ENCODE data around the gene RELL2. TPM values are rescaled to one million over a fixed set of nuclear protein-coding genes. Genes with fewer than 3 reads are reported as not detected.

The RELL2 gene
- total and polyA plus RNA-seq, 4 donors, result 1.2 to 6.9 (median 6.2) TPM

- Histone ChIP-seq H3K4me1 (ENCODE audit: control insufficient read depth in 5 of 5, insufficient read depth in 5 of 5, low read length in 5 of 5) (peaks cover 0 to 18% (median 4%) of the 10 kb centered on the region in 5 donors), H3K9ac (ENCODE audit: insufficient read depth in 1 of 2, low read length in 2 of 2) (no peak overlapping the region), H3K27ac (ENCODE audit: low read depth in 1 of 2, low read length in 1 of 2) (no peak overlapping the region), H3K36me3 (ENCODE audit: control insufficient read depth in 4 of 4, insufficient read depth in 4 of 4, low read length in 4 of 4) (peaks cover 0 to 14% (median 8%) of the 10 kb centered on the region in 4 donors), H3K4me3 (no peak overlapping the region), H3K27me3 (ENCODE audit: control insufficient read depth in 3 of 3, insufficient read depth in 3 of 3, low read length in 2 of 3) (peaks cover 0 to 15% (median 14%) of the 10 kb centered on the region in 3 donors), H3K9me3 (ENCODE audit: control insufficient read depth in 4 of 4, insufficient read depth in 3 of 4, low read length in 3 of 4) (no peaks in the 10 kb centered on the region)
- WGBS, 2 donors, result 89 to 93% methylated on average over 9 of the region's 9 CpGs
- no peak for TF ChIP-seq CTCF (IDR thresholded peaks at IDR 0.05; ENCODE audit: control extremely low read depth, extremely low read depth)
- DNase-seq, result no peak
- no peak for ATAC-seq (ENCODE audit: insufficient read depth, low FRiP score)
These were observed 3.9 kb downstream of the RELL2 start for GRCh38 chr5:141640698-141641097.

- no peak overlapping the region for H3K9ac ChIP-seq (ENCODE audit: insufficient read depth in 1 of 2, low read length in 2 of 2)
- no peak for TF ChIP-seq CTCF (IDR thresholded peaks at IDR 0.05; ENCODE audit: control extremely low read depth, extremely low read depth)
- peaks cover 0 to 16% (median 13%) of the 10 kb centered on the region in 4 donors for H3K36me3 ChIP-seq (ENCODE audit: control insufficient read depth in 4 of 4, insufficient read depth in 4 of 4, low read length in 4 of 4)
- no peaks in the 10 kb centered on the region for H3K9me3 ChIP-seq (ENCODE audit: control insufficient read depth in 4 of 4, insufficient read depth in 3 of 4, low read length in 3 of 4)
- WGBS, 2 donors, result 89 to 93% methylated on average over 2 of the region's 2 CpGs
- no peak overlapping the region for H3K27ac ChIP-seq (ENCODE audit: low read depth in 1 of 2, low read length in 1 of 2)
- H3K4me3 ChIP-seq, result no peak overlapping the region
- peaks cover 0 to 12% (median 0%) of the 10 kb centered on the region in 5 donors for H3K4me1 ChIP-seq (ENCODE audit: control insufficient read depth in 5 of 5, insufficient read depth in 5 of 5, low read length in 5 of 5)
- ATAC-seq (ENCODE audit: insufficient read depth, low FRiP score) (no peak), DNase-seq (no peak)
- peaks cover 0 to 15% (median 14%) of the 10 kb centered on the region in 3 donors for H3K27me3 ChIP-seq (ENCODE audit: control insufficient read depth in 3 of 3, insufficient read depth in 3 of 3, low read length in 2 of 3)
These were observed 5.0 kb downstream of the RELL2 start for GRCh38 chr5:141641634-141642267.

GRCh38 chr5:141646026-141646425 lies 9.2 kb downstream of the RELL2 start:
- no peaks in the 10 kb centered on the region for H3K27me3 ChIP-seq (ENCODE audit: control insufficient read depth in 3 of 3, insufficient read depth in 3 of 3, low read length in 2 of 3)
- WGBS, 2 donors, result 94 to 99% methylated on average over 6 of the region's 6 CpGs
- H3K4me1 ChIP-seq (ENCODE audit: control insufficient read depth in 5 of 5, insufficient read depth in 5 of 5, low read length in 5 of 5), result peaks cover 0 to 8% (median 0%) of the 10 kb centered on the region in 5 donors
- H3K36me3 ChIP-seq (ENCODE audit: control insufficient read depth in 4 of 4, insufficient read depth in 4 of 4, low read length in 4 of 4), result peaks cover 0 to 16% (median 14%) of the 10 kb centered on the region in 4 donors
- no peak for DNase-seq
- no peak overlapping the region for H3K27ac ChIP-seq (ENCODE audit: low read depth in 1 of 2, low read length in 1 of 2)
- TF ChIP-seq CTCF (IDR thresholded peaks at IDR 0.05; ENCODE audit: control extremely low read depth, extremely low read depth), result no peak
- no peaks in the 10 kb centered on the region for H3K9me3 ChIP-seq (ENCODE audit: control insufficient read depth in 4 of 4, insufficient read depth in 3 of 4, low read length in 3 of 4)
- H3K9ac ChIP-seq (ENCODE audit: insufficient read depth in 1 of 2, low read length in 2 of 2), result no peak overlapping the region
- ATAC-seq (ENCODE audit: insufficient read depth, low FRiP score), result no peak
- H3K4me3 ChIP-seq, result no peak overlapping the region

Data from lung (tissue), 12 donors.